ENCODE results near the gene NAPB.
A peak's percentile ranks its signal among the peaks of the same experiment; 100 is the strongest.

NAPB gene

DNA sequence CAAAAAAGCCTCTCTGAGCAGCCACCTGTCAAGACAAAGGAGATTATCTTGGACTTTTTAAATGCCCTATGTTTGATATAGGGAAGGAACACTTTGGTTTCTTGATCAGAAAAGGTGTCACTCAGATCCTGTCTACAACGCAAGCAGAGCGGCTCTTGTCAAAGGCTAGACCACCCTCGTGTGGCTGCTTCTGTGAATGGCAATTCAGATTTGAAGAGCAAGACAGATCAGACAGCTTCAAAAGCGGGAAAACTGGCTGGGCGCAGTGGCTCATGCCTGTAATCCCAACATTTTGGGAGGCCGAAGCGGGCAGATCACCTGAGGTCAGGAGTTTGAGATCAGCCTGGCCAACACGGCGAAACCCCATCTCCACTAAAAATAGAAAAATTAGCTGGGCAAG is 80.8 kb downstream of the NAPB start:
- DNase-seq = peak; percentile 71

DNA sequence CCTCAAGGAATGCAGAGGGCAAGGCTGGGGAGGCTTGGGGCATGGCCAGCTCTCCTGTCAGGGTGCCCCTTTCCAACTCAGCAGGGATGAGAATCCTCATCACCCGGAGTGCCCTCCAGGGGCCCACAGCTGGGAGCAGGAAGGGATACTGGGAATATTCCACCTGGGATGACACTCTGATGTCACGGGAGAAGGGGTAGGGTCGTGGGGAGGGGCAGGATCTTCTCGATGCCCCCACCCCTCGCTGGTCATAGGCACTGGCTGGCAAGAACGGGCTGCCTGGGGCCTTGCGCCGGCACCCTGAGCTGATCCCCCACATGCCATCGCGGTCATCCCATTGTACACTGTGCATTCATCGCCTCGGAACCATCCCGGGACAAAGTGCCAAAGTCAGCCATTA is 81.3 kb downstream of the NAPB start:
- DNase-seq = no peak

DNA sequence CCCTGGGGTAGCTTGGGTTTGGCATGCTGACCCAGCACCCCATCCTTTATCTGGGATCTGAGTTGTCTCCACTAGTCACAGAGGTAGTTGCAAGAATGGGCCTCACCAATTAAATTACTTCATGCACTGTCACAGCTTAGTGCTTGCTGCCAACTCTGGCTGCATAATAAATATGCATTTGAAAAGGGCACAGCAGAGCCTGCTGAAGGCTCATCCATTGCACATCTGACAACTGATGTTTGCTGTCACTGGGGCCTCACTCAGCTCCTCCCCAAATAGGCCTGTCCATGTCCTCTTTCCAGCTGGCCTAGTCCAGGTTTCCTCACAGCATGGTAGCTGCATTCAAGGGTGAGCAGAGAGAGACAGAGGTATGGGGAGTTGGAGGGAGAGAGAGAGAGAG is 84.0 kb downstream of the NAPB start:
- DNase-seq = no peak

DNA sequence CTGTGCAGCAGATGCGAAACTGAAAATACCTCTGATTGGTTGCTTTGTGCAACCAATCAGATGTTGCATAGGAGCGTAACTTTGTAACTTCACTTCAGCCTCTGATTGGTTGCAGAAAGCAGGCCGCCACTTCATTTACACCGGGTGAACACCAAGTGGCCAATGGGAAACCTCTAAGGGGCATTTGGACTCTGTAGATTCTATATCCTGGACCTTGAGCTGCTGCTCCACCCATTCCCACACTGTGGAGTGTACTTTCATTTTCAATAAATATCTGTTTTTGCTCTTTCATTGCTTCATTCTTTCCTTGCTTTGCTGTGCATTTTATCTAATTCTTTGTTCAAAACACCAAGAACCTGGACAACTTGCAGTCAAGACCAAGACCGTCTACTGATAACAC is 84.8 kb downstream of the NAPB start:
- no peak for DNase-seq

DNA sequence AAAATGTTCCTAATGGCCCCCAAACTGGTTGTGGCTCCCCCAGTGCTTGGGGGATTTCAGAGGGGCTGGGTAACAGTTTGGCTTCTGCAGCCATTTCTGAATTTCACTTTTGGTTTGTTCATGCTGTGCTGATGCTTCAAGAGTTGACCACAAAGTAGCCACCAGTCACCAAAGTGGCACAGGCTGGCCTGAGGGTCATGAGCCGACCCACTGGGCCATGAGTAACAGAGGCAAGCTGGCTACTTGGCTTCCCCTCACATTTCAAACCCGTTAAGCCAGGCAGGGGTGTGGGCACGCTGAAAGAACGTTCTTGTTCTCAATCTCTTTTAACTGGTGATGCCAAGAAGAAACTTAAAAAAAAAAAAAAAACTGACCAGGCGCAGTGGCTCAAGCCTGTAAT is 85.8 kb downstream of the NAPB start:
- no peak for DNase-seq

DNA sequence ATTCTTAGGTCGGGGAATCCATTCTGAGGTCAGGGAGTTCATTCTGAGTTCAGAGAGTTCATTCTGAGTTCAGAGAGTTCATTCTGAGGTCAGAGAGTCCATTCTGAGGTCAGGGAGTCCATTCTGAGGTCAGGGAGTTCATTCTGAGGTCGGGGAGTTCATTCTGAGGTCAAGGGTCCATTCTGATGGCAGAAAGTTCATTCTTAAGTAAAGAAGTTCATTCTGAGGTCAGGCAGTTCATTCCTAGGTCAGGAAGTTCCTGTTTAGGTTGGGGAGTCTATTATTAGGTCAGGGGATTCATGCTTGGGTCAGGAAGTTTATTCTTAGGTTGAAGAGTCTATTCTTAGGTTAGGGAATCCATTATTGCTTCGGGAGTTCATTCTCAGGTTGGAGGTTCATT is 87.2 kb downstream of the NAPB start:
- no peak for DNase-seq

DNA sequence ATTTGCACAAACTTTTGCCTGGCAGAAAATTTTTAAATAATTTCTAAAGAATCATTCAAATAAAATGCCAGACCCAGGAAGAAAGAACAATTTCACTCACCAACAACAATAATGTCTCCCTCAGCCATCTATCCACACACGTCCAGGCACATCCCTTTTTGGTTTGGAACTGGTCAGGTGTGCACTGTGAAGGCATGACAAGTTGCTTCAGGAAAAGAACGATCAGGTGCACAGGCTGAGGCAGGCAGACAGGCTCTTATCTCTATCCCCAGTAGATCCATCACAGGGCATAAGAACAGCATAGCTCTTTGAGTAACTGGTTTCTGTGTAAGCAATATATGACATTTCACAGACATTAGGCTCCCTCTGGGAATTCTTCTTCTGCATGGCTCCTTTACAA is 88.8 kb downstream of the NAPB start:
- DNase-seq = no peak

DNA sequence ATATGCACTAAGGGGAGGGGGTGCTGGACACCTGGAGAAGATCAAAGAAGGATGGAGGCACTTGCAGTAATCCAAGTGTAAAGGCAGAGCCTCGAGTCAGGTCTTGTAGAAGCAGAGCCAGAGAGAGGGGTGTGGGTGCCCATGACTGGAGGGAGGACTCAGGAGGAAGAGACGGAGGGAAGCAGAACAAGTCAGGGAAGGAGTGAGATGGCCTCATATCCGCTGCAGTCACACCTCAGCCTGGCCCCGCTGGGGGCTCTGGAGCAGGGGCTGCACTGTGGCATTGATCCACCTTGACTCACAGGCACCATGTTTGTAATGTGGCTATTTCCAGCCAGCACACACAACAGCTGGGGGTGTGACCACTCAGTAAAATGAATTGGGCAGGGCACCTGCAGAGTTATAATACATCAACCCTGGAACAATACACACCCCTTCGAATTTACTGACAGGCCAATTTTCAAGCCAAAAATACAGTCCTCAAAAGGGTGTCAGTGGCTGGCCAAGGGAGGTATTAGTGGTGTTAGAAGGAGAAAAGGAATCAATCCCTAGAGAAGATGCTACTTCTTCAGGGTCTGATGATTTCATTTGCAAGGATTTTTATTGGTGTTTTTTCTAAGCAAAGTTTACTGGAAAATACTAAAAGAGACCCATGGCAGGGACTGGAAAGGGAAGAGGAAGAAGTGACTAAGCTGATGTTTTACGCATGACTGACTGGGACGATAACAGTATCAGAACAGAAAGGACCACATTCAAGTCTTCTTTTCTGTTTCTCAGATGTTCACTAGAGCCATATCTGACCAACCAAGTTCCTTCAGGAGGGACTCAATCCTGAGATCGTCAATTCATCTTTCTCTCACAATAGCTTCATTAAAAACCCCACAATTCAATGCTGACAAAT is 89.6 kb downstream of the NAPB start:
- DNase-seq = no peak

DNA sequence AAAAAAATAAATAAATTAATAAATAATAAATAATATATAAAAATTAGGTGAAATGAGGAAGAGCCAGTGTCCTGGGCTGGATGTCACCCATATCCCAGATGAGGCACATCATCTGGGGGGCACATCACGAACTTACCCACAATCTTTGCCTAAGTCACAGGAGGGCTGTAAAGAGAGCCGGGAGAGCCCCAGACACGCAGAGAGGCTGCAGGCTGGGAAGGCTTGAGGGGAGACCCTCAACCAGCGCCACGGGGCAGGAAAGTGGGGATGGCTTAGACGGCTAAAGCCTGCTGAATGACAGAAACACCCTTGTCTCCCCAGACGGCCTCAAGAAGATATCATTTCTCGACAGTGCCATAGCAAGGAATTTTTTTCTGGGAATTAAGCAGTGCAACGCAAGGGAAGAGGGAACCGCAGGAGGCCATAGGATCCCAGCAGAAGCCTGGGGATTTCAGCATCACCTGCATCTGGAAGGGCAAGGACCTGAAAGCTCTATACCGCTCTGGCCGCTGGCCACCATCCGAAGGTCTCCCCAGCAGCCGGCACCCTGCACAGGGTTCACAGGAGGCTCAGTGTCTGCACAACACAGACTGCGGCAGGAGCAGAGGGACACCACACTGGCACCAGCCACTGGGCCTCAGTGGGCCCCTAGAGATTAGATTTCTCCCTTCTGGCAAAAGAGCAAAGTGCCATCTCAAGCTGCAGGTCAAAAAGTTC is 93.5 kb downstream of the NAPB start:
- DNase-seq = no peak

DNA sequence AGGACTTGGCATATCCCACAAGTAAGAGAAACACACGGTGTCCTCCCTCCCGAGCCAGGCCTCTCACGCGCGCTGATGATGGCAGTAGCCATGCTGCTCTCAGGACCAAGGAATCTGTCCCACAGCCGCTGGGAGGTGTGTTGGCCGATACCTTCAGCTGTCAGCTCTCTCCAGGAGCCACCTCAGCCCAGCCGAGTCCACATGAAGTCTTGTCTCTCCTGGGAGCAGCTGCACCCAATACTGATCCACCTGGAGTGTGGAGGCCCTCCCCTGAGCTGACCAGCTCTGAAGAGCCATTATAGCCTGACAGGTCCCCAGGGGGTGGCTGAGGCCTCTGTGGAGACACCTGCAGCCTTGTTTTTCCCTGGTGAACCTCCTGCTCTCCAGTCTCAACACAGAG is 94.5 kb downstream of the NAPB start:
- no peak for DNase-seq

DNA sequence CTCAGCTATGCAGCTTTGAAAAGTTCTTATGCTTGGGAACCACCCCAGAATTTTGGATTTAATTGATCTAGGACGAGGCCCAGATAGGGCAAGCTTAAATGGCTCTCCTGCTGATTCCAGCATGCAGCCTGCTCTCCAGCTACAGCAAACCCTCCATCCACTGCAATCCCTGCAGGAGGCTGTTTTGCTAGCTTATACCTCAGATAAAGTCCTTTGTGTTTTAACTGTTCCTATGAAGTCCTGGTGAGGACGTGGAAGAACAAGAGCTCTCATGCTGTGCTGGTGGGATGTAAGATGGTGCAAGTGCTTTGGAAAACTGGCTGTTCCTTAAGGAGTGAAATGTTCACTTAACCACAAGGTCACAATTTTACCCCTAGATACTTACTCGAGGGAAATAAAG is 96.2 kb downstream of the NAPB start:
- DNase-seq = no peak
